WTC11 (cell line): ENCODE results near the gene C19orf73.

Experiments used
- CREB1 ChIP-seq: sonication (generic); formaldehyde crosslinking; IDR thresholded peaks from 2 replicates; pipeline ENCODE4 v1.8.0; 2023; ENCODE audit warnings: mild to moderate bottlenecking, missing genetic modification reagents
- CTCF ChIP-seq: fragments of 200-600 bp; IDR thresholded peaks from 2 replicates; pipeline ENCODE4 v1.8.0; 2022; ENCODE audit warnings: antibody characterized with exemption
- NFYB ChIP-seq: sonication (generic); formaldehyde crosslinking; conservative IDR thresholded peaks from 2 replicates; pipeline ENCODE4 v1.8.0; 2022; ENCODE audit warnings: low read depth, missing genetic modification reagents
- PRDM15 ChIP-seq: sonication (generic); formaldehyde crosslinking; IDR thresholded peaks from 2 replicates; pipeline ENCODE4 v1.8.0; 2022; ENCODE audit warnings: missing genetic modification reagents
- RELA ChIP-seq: sonication (generic); formaldehyde crosslinking; IDR thresholded peaks from 2 replicates; pipeline ENCODE4 v1.8.1; 2022; ENCODE audit warnings: missing genetic modification reagents, mild to moderate bottlenecking, borderline replicate concordance

DNA sequence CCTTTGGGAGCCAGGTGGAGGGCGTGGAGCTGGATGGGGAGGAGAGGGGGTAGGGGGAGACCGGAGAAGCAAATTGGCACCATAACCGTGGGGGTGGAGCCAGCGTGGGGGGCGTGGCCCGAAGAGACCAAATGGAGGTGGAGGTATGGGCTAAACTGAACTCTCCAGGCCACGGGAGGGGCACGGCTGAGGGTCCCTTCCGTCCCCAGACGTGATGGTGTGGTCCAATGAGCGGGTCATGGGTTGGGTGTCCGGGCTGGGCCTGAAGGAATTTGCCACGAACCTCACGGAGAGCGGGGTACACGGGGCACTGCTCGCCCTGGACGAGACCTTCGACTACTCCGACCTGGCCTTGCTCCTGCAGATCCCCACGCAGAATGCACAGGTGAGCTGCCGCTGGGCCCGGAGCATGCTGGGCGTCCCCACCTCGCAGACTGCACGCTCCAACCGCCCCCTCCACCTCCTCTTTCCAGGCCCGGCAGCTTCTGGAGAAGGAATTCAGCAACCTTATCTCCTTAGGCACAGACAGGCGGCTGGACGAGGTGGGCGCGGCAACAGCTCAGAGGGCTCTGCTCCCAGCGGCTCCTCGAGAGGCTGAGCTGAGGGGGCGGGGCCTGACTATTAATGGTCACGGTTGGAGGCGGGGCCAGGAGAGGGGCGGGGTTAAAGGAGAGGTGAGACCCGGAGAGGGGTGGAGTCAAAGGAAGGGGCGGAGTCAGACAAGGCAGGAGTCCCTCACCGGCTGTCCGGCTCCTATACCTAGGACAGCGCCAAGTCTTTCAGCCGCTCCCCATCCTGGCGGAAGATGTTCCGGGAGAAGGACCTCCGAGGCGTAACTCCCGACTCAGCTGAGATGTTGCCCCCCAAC is 30.1 kb upstream of the C19orf73 start:
- TF ChIP-seq CTCF: no peak
- TF ChIP-seq RELA (CRISPR knock-in tag): no peak
- no peak for TF ChIP-seq CREB1
- TF ChIP-seq PRDM15 (CRISPR knock-in tag): no peak
- TF ChIP-seq NFYB (CRISPR knock-in tag): no peak
